H9 (cell line): ENCODE measurements around the gene HIBCH. TPM values are rescaled to one million over a fixed set of nuclear protein-coding genes. Genes with fewer than 3 reads are reported as not detected.

ENCODE experiments used
- DNase-seq: peaks from one replicate; pipeline ENCODE4 v3.0.0-alpha.2; 2017
- H2AFZ ChIP-seq: one replicate; pipeline ENCODE4 v1.6.1; 2013; ENCODE audit warnings: mild to moderate bottlenecking, low read length, control low read depth, moderate library complexity
- H2AK5ac ChIP-seq: 2 replicates; pipeline ENCODE4 v1.6.1; 2013; ENCODE audit warnings: low read length, control low read depth, mixed read lengths; ENCODE audit not compliant: insufficient read length
- H2BK120ac ChIP-seq: one replicate; pipeline ENCODE4 v1.6.1; 2013; ENCODE audit warnings: low read depth, mild to moderate bottlenecking, low read length, control low read depth, inconsistent platforms; ENCODE audit not compliant: poor library complexity, severe bottlenecking
- H2BK12ac ChIP-seq: 2 replicates; pipeline ENCODE4 v1.6.1; 2013; ENCODE audit warnings: low read length, control low read depth, mixed read lengths, low read depth; ENCODE audit not compliant: insufficient read length
- H2BK15ac ChIP-seq: 2 replicates; pipeline ENCODE4 v1.6.1; 2013; ENCODE audit warnings: low read depth, low read length, control low read depth
- H2BK20ac ChIP-seq: one replicate; pipeline ENCODE4 v1.6.1; 2013; ENCODE audit warnings: low read depth, mild to moderate bottlenecking, low read length, control low read depth, inconsistent platforms; ENCODE audit not compliant: poor library complexity, severe bottlenecking
- H2BK5ac ChIP-seq: 2 replicates; pipeline ENCODE4 v1.6.1; 2013; ENCODE audit warnings: low read length, control low read depth, mixed read lengths; ENCODE audit not compliant: insufficient read length
- H3K14ac ChIP-seq: 2 replicates; pipeline ENCODE4 v1.6.1; 2013; ENCODE audit warnings: low read length, control low read depth; ENCODE audit not compliant: insufficient read depth
- H3K18ac ChIP-seq: 2 replicates; pipeline ENCODE4 v1.6.1; 2013; ENCODE audit warnings: low read depth, mild to moderate bottlenecking, mixed read lengths, low read length, control low read depth; ENCODE audit not compliant: insufficient read length
- H3K23ac ChIP-seq: 2 replicates; pipeline ENCODE4 v1.6.1; 2013; ENCODE audit warnings: low read length, control low read depth, mixed read lengths, low read depth; ENCODE audit not compliant: insufficient read length
- H3K23me2 ChIP-seq: 2 replicates; pipeline ENCODE4 v1.6.1; 2013; ENCODE audit warnings: low read depth, mild to moderate bottlenecking, mixed read lengths, low read length, control low read depth; ENCODE audit not compliant: insufficient read length, poor library complexity, severe bottlenecking
- H3K27ac ChIP-seq: 2 replicates; pipeline ENCODE4 v1.5.1; 2013; ENCODE audit warnings: low read length, control low read depth, mixed read lengths, low read depth; ENCODE audit not compliant: insufficient read length
- H3K27me3 ChIP-seq: 2 replicates; pipeline ENCODE4 v1.6.1; 2013; ENCODE audit warnings: low read length, control low read depth, inconsistent platforms; ENCODE audit not compliant: insufficient read depth
- H3K4ac ChIP-seq: 2 replicates; pipeline ENCODE4 v1.6.1; 2013; ENCODE audit warnings: low read depth, mild to moderate bottlenecking, control low read depth, inconsistent platforms, low read length, moderate library complexity
- H3K4me1 ChIP-seq: 2 replicates; pipeline ENCODE4 v1.6.1; 2013; ENCODE audit warnings: low read length, control low read depth, inconsistent platforms; ENCODE audit not compliant: insufficient read depth
- H3K4me2 ChIP-seq: 2 replicates; pipeline ENCODE4 v1.6.1; 2013; ENCODE audit warnings: low read length, control low read depth, mixed read lengths; ENCODE audit not compliant: insufficient read length, insufficient read depth
- H3K56ac ChIP-seq: 2 replicates; pipeline ENCODE4 v1.6.1; 2013; ENCODE audit warnings: low read depth, mild to moderate bottlenecking, mixed read lengths, low read length, control low read depth; ENCODE audit not compliant: insufficient read length
- H3K79me1 ChIP-seq: 2 replicates; pipeline ENCODE4 v1.6.1; 2013; ENCODE audit warnings: low read depth, mild to moderate bottlenecking, moderate library complexity, low read length, control low read depth, inconsistent platforms; ENCODE audit not compliant: insufficient read depth, poor library complexity, severe bottlenecking
- H3K79me2 ChIP-seq: 2 replicates; pipeline ENCODE4 v1.6.1; 2013; ENCODE audit warnings: low read length, control low read depth, inconsistent platforms; ENCODE audit not compliant: insufficient read depth
- H3K9ac ChIP-seq: 2 replicates; pipeline ENCODE4 v1.6.1; 2013; ENCODE audit warnings: low read length, control low read depth, mixed read lengths; ENCODE audit not compliant: insufficient read length; ENCODE audit errors: extremely low read depth
- H3K9me3 ChIP-seq: one replicate; pipeline ENCODE4 v1.6.1; 2013; ENCODE audit warnings: low read depth, low read length, inconsistent platforms; ENCODE audit not compliant: control insufficient read depth
- H3T11ph ChIP-seq: one replicate; pipeline ENCODE4 v1.6.1; 2013; ENCODE audit warnings: mild to moderate bottlenecking, low read length, control low read depth, inconsistent platforms
- H4K20me1 ChIP-seq: one replicate; pipeline ENCODE4 v1.6.1; 2013; ENCODE audit not compliant: control insufficient read depth, insufficient read length, insufficient read depth
- H4K5ac ChIP-seq: 2 replicates; pipeline ENCODE4 v1.6.1; 2013; ENCODE audit warnings: low read depth, mild to moderate bottlenecking, mixed read lengths, low read length, control low read depth; ENCODE audit not compliant: insufficient read length
- H4K8ac ChIP-seq: replicated peaks from 2 replicates; pipeline ENCODE4 v1.6.1; 2013; ENCODE audit warnings: low read length, control low read depth, mixed read lengths, low read depth; ENCODE audit not compliant: insufficient read length
- H4K91ac ChIP-seq: 2 replicates; pipeline ENCODE4 v1.6.1; 2013; ENCODE audit warnings: low read depth, mild to moderate bottlenecking, moderate library complexity, mixed read lengths, low read length, control low read depth; ENCODE audit not compliant: insufficient read length
- H3K27ac Mint-ChIP-seq, 3 experiments: 2 replicates in 2 of 3; 3 replicates in 1 of 3; pipeline ENCODE4 v1.8.0; 2020 to 2021; ENCODE audit warnings: mixed read lengths in 3 of 3, mild to moderate bottlenecking in 1 of 3, moderate library complexity in 1 of 3
- H3K27me3 Mint-ChIP-seq: 2 replicates; pipeline ENCODE4 v1.8.0; 2021; ENCODE audit warnings: low read depth, mild to moderate bottlenecking, moderate library complexity, mixed read lengths
- H3K36me3 Mint-ChIP-seq, 3 experiments: 2 replicates in 2 of 3; 3 replicates in 1 of 3; pipeline ENCODE4 v1.8.0; 2020 to 2021; ENCODE audit warnings: low read depth in 3 of 3, mixed read lengths in 3 of 3; ENCODE audit not compliant: insufficient read depth in 1 of 3
- H3K4me1 Mint-ChIP-seq, 2 experiments: 2 replicates each; pipeline ENCODE4 v1.8.0; 2020; ENCODE audit warnings: mixed read lengths in 2 of 2
- H3K4me3 Mint-ChIP-seq, 2 experiments: 2 replicates in 1 of 2; 3 replicates in 1 of 2; pipeline ENCODE4 v1.8.0; 2020 to 2021; ENCODE audit warnings: mild to moderate bottlenecking in 2 of 2, mixed read lengths in 2 of 2, moderate library complexity in 1 of 2
- H3K9me3 Mint-ChIP-seq, 2 experiments: 2 replicates in 1 of 2; 3 replicates in 1 of 2; pipeline ENCODE4 v1.8.0; 2020; ENCODE audit warnings: mild to moderate bottlenecking in 2 of 2, mixed read lengths in 2 of 2, moderate library complexity in 1 of 2
- CTCF ChIP-seq: fragments of 200-600 bp; sonication (generic); conservative IDR thresholded peaks from 3 replicates; pipeline ENCODE4 v1.8.0; 2021; ENCODE audit warnings: antibody characterized with exemption, mild to moderate bottlenecking
- WGBS: extraction: QIAGEN DNeasy Blood & Tissue Kit; methylation state at CpG from one replicate; pipeline ENCODE4 v1.1.7; 2013; ENCODE audit warnings: missing lambda C conversion rate, low lambda C conversion rate, mixed read lengths; ENCODE audit not compliant: insufficient read length; ENCODE audit errors: extremely low coverage; 5-methylcytosine and 5-hydroxymethylcytosine counted together
- total RNA-seq: library from RNA; stranded (reverse); gene quantifications from 2 replicates; pipeline ENCODE4 v1.2.1, GENCODE V29; 2021

Gene HIBCH
- total RNA-seq, 1 experiment from 2014 or later, result 28.0 TPM

DNA sequence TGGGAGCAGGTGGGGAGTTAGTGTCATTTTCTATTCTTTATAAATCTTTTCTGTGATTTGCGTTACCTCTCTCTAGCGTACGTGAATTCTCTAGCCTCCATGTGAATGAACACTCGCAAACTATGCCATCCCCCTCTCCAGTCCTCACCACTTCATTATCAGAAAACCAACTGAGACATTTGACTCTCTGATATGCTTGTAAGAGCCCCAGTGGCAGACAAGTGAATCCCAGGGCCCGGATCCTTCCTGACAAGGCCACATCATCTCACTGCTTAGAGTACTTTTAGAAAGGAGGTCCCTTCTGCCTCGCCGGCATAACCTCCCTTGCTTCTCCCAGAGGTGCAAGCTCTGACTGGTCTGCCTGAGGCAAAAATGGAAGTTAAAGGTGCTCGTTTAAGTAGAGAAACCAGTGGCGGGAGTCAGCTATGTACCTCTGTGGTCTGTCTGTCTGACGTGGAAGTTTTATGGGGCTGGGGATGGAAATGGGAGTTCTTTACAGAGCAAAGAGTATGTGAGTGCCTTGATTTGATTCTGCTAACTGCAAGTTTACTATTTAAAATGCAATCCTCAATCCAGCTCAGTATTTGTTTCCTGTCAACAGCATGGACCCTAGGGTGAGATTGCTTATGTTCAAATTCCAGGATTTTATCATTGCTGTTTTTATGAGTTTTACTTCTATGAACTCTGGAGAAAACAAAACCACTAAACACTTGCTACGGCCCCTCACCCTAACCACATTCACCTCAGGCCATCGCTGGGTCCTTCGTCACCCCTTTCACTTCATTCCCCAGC, 142.2 kb downstream of the HIBCH start:
- no peak overlapping the region for H3K56ac ChIP-seq

More for the DNA sequence above, 142.2 kb downstream of the HIBCH start:
- H2BK20ac ChIP-seq, result no peak overlapping the region
- no peak overlapping the region for H3K4ac ChIP-seq
- no peak overlapping the region for H3K14ac ChIP-seq
- H2BK12ac ChIP-seq, result no peak overlapping the region
- H3K9ac ChIP-seq, result no peak overlapping the region
- no peak overlapping the region for H3K23ac ChIP-seq
- no peaks in the 10 kb centered on the region for H3K79me2 ChIP-seq
- H2AFZ ChIP-seq, result no peak overlapping the region
- H2BK15ac ChIP-seq, result no peak overlapping the region
- H4K91ac ChIP-seq, result no peak overlapping the region
- no peaks in the 10 kb centered on the region; the same call in 1 of the 2 replicates for H3K27me3 ChIP-seq
- Mint-ChIP-seq H3K27me3 (peaks cover 18% of the 10 kb centered on the region), H3K4me3 (no peak overlapping the region), H3K36me3 (no peaks in the 10 kb centered on the region), H3K4me1 (peaks cover 9 to 11% of the 10 kb centered on the region in 2 experiments), H3K9me3 (peaks cover 0 to 6% of the 10 kb centered on the region in 2 experiments; a peak in 3 of 5 replicates), H3K27ac (no peak overlapping the region; a peak in 1 of 7 replicates)
- H3K27ac ChIP-seq, result no peak overlapping the region
- no peaks in the 10 kb centered on the region for H3K9me3 ChIP-seq
- H3K4me1 ChIP-seq, result peaks cover 2% of the 10 kb centered on the region; the same call in 1 of the 2 replicates
- no peaks in the 10 kb centered on the region for H3K23me2 ChIP-seq
- H3T11ph ChIP-seq, result no peak overlapping the region
- no peak overlapping the region for H4K8ac ChIP-seq
- no peaks in the 10 kb centered on the region for H3K79me1 ChIP-seq
- H4K20me1 ChIP-seq, result no peaks in the 10 kb centered on the region
- H3K4me2 ChIP-seq, result no peak overlapping the region
- WGBS, result no CpG with 5 or more reads among the region's 13 CpGs
- no peak overlapping the region for H3K18ac ChIP-seq
- H4K5ac ChIP-seq, result no peak overlapping the region
- TF ChIP-seq CTCF, result no peak
- H2AK5ac ChIP-seq, result no peak overlapping the region
- no peak overlapping the region for H2BK5ac ChIP-seq
- no peak overlapping the region for H2BK120ac ChIP-seq
- no peak for DNase-seq
